SU-DHL-6 (cell line): ENCODE data around the gene MPO.

Experiments used
- H2AFZ ChIP-seq: fragments of 200-600 bp; sonication (generic); 2 replicates; pipeline ENCODE4 v1.6.1; 2014; ENCODE audit warnings: low read depth, mild to moderate bottlenecking, moderate library complexity, mixed read lengths, antibody characterized with exemption, low read length; ENCODE audit not compliant: severe bottlenecking
- H3F3A ChIP-seq: fragments of 200-600 bp; shearing (Covaris generic); 2 replicates; pipeline ENCODE4 v1.6.0; 2016; ENCODE audit warnings: antibody characterized with exemption, mild to moderate bottlenecking; ENCODE audit not compliant: insufficient read depth
- H3K27ac ChIP-seq: fragments of 200-600 bp; sonication (generic); 2 replicates; pipeline ENCODE4 v1.5.1; 2016; ENCODE audit warnings: low read depth, mild to moderate bottlenecking, low read length, moderate library complexity, mixed read lengths
- H3K27me3 ChIP-seq: fragments of 200-600 bp; sonication (generic), shearing (Covaris generic); 2 replicates; pipeline ENCODE4 v1.6.0; 2014; ENCODE audit warnings: mild to moderate bottlenecking, low read length
- H3K36me3 ChIP-seq: fragments of 200-600 bp; sonication (generic); 2 replicates; pipeline ENCODE4 v1.6.1; 2014; ENCODE audit warnings: mild to moderate bottlenecking, low read length, mixed read lengths
- H3K4me2 ChIP-seq: fragments of 300-600, 200-600 bp; shearing (Covaris generic), sonication (generic); 2 replicates; pipeline ENCODE4 v1.6.0; 2014; ENCODE audit warnings: low read length, low read depth, mild to moderate bottlenecking; ENCODE audit not compliant: poor library complexity, severe bottlenecking
- H3K4me3 ChIP-seq: fragments of 200-600 bp; sonication (generic); 2 replicates; pipeline ENCODE4 v1.5.1; 2014; ENCODE audit warnings: antibody characterized with exemption, low read length, mild to moderate bottlenecking, mixed read lengths; ENCODE audit not compliant: insufficient read depth, poor library complexity, severe bottlenecking
- H3K79me2 ChIP-seq: fragments of 200-600 bp; sonication (generic); 2 replicates; pipeline ENCODE4 v1.6.1; 2014; ENCODE audit warnings: mild to moderate bottlenecking, low read length, moderate library complexity; ENCODE audit not compliant: insufficient read depth
- H3K9ac ChIP-seq: fragments of 200-600 bp; sonication (generic); 2 replicates; pipeline ENCODE4 v1.7.0; 2014; ENCODE audit warnings: mild to moderate bottlenecking, low read length
- H3K9me2 ChIP-seq: fragments of 200-600 bp; sonication (generic); replicated peaks from 2 replicates; pipeline ENCODE4 v1.6.1; 2014; ENCODE audit warnings: low read length; ENCODE audit not compliant: insufficient read depth
- H3K9me3 ChIP-seq: fragments of 200-600 bp; sonication (generic); 2 replicates; pipeline ENCODE4 v1.6.1; 2014; ENCODE audit warnings: low read length, mixed read lengths; ENCODE audit not compliant: insufficient read depth
- H4K20me1 ChIP-seq: fragments of 200-600 bp; sonication (generic); 2 replicates; pipeline ENCODE4 v1.6.1; 2014; ENCODE audit warnings: low read depth, mild to moderate bottlenecking, antibody characterized with exemption, low read length, moderate library complexity, mixed read lengths
- EZH2phosphoT487 ChIP-seq: fragments of 200-600 bp; sonication (generic), shearing (Covaris generic); conservative IDR thresholded peaks from 2 replicates; pipeline ENCODE4 v1.6.1; 2018; ENCODE audit warnings: mild to moderate bottlenecking, antibody characterized with exemption, low read length, moderate library complexity, mixed read lengths
- TF ChIP-seq, protein P1 (sequence below): fragments of 200-600 bp; sonication (generic); IDR thresholded peaks from one replicate; pipeline ENCODE4 v1.5.1; 2017; ENCODE audit warnings: antibody characterized with exemption, mild to moderate bottlenecking, low read length, moderate library complexity; ENCODE audit not compliant: insufficient read depth, poor library complexity, severe bottlenecking

Gene MPO

DNA sequence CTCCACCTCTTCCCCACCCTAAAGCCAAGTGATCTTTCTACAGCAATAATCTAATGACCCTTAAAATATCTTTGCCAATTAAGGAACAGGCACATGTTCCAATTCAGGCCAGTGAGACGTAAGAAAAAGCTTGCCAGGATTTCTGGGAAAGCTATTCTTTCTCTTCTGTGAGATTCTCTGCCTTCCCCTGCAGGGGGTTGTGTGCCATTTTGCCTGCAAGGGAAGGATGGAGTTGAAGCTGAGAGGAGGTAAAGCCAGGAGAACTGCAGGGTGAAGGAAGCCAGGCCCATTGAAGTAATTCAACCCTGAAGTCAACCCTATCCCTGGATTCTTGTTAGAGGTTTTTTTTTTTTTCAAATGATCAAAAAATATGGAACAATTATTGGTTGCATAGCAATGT, 51.4 kb downstream of the MPO start:
- no peaks in the 10 kb centered on the region for H3K27me3 ChIP-seq
- TF ChIP-seq EZH2phosphoT487, result no peak
- TF ChIP-seq, protein P1, sequence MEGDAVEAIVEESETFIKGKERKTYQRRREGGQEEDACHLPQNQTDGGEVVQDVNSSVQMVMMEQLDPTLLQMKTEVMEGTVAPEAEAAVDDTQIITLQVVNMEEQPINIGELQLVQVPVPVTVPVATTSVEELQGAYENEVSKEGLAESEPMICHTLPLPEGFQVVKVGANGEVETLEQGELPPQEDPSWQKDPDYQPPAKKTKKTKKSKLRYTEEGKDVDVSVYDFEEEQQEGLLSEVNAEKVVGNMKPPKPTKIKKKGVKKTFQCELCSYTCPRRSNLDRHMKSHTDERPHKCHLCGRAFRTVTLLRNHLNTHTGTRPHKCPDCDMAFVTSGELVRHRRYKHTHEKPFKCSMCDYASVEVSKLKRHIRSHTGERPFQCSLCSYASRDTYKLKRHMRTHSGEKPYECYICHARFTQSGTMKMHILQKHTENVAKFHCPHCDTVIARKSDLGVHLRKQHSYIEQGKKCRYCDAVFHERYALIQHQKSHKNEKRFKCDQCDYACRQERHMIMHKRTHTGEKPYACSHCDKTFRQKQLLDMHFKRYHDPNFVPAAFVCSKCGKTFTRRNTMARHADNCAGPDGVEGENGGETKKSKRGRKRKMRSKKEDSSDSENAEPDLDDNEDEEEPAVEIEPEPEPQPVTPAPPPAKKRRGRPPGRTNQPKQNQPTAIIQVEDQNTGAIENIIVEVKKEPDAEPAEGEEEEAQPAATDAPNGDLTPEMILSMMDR, result no peak
- no peak overlapping the region for H3K4me3 ChIP-seq
- no peaks in the 10 kb centered on the region for H3K36me3 ChIP-seq
- H2AFZ ChIP-seq, result no peak overlapping the region
- H3K9ac ChIP-seq, result no peak overlapping the region
- no peaks in the 10 kb centered on the region for H3K9me2 ChIP-seq
- no peaks in the 10 kb centered on the region for H4K20me1 ChIP-seq
- no peak overlapping the region for H3K27ac ChIP-seq
- H3F3A ChIP-seq, result no peaks in the 10 kb centered on the region
- H3K79me2 ChIP-seq, result no peaks in the 10 kb centered on the region
- H3K9me3 ChIP-seq, result no peaks in the 10 kb centered on the region
- no peak overlapping the region for H3K4me2 ChIP-seq

DNA sequence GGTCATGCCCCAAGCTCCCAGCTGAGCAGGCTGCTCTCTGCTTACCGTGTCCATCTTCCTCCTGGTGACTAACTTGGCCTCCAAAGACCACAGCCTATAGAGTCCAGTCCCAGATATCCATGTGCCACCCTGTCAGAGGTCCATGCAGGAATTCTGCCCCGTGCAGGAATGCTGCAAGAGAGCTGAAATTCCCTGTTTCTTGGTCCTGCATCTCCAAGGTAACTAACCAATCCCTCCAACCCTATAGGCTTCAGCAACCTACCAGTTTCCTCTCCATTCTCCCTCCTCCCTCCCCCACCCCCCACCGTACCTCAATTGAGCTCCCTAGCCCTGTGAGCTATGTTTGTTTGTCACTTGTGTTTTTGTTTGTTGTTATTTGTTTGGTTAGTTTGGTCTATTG, 52.1 kb downstream of the MPO start:
- no peaks in the 10 kb centered on the region for H3K36me3 ChIP-seq
- H3K9ac ChIP-seq, result no peak overlapping the region
- no peak overlapping the region for H3K27ac ChIP-seq
- no peak overlapping the region for H2AFZ ChIP-seq
- TF ChIP-seq EZH2phosphoT487, result no peak
- TF ChIP-seq, protein P1, result no peak
- no peaks in the 10 kb centered on the region for H3K27me3 ChIP-seq
- no peak overlapping the region for H3K4me3 ChIP-seq
- no peaks in the 10 kb centered on the region for H4K20me1 ChIP-seq
- H3K9me3 ChIP-seq, result no peaks in the 10 kb centered on the region
- H3K79me2 ChIP-seq, result no peaks in the 10 kb centered on the region
- no peaks in the 10 kb centered on the region for H3F3A ChIP-seq
- H3K4me2 ChIP-seq, result no peak overlapping the region
- H3K9me2 ChIP-seq, result no peaks in the 10 kb centered on the region

DNA sequence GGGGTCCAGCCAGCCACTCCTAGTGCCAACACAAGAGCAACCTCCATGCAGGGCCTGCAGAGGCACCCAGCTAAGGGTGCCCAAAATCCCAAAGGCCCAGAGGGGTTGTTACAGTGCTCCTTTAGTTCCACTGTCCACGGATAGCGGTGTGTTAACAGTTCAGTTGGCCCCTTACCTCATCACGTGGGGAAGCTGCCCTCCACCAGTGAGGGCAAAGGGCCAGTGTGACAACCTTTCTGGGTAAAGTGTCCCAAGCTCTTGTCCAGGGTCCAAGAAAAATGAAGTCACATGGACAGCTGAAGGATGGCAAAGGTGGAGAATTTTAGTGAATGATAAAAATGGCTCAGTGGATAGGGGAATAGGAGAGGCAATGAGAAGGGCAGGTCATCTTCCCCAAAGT, 53.0 kb downstream of the MPO start:
- H3K27ac ChIP-seq, result no peak overlapping the region
- H3K9me2 ChIP-seq, result no peaks in the 10 kb centered on the region
- H3K4me2 ChIP-seq, result no peak overlapping the region
- no peaks in the 10 kb centered on the region for H4K20me1 ChIP-seq
- no peaks in the 10 kb centered on the region for H3K27me3 ChIP-seq
- no peaks in the 10 kb centered on the region for H3K9me3 ChIP-seq
- no peaks in the 10 kb centered on the region for H3K36me3 ChIP-seq
- no peaks in the 10 kb centered on the region for H3F3A ChIP-seq
- no peaks in the 10 kb centered on the region for H3K79me2 ChIP-seq
- TF ChIP-seq, protein P1, result no peak
- TF ChIP-seq EZH2phosphoT487, result no peak
- H3K4me3 ChIP-seq, result no peak overlapping the region
- no peak overlapping the region for H2AFZ ChIP-seq
- H3K9ac ChIP-seq, result no peak overlapping the region
